Thyroid gland (tissue), 4 donors: ENCODE measurements around the gene ADAMTS2. TPM values are rescaled to one million over a fixed set of nuclear protein-coding genes. Genes with fewer than 3 reads are reported as not detected.

Source experiments
- DNase-seq, 2 donors: peaks; one replicate each; pipeline ENCODE4 v3.0.0-alpha.2; 2019
- H3K27ac ChIP-seq, 3 donors: fragments of 200-600 bp; sonication (generic); 1 replicate in 2 of 3; 2 replicates in 1 of 3; pipeline ENCODE4 v1.5.1; 2016 to 2019; ENCODE audit warnings: mild to moderate bottlenecking in 1 of 3, moderate library complexity in 1 of 3
- H3K27me3 ChIP-seq: fragments of 200-600 bp; sonication (generic); one replicate; pipeline ENCODE4 v1.5.1; 2019
- H3K36me3 ChIP-seq, 2 donors: fragments of 200-600 bp; sonication (generic); one replicate each; pipeline ENCODE4 v1.5.1; 2016 to 2019
- H3K4me1 ChIP-seq, 2 donors: fragments of 200-600 bp; sonication (generic); one replicate each; pipeline ENCODE4 v1.5.1; 2017 to 2019
- H3K4me3 ChIP-seq, 3 donors: fragments of 200-600 bp; sonication (generic); replicated peaks in 1 of 3; 1 replicate in 2 of 3; 2 replicates in 1 of 3; pipeline ENCODE4 v1.5.1; 2016; ENCODE audit warnings: mild to moderate bottlenecking in 1 of 3
- H3K9me3 ChIP-seq: fragments of 200-600 bp; sonication (generic); one replicate; pipeline ENCODE4 v1.5.1; 2017
- CTCF ChIP-seq, 6 experiments: fragments of 200-600 bp in 3 of 6; fragments of 450-650 bp in 3 of 6; sonication (generic) in 3 of 6; IDR thresholded peaks; one replicate each; pipeline ENCODE4 v1.5.1; 2016 to 2019; ENCODE audit warnings: antibody characterized with exemption in 6 of 6, mild to moderate bottlenecking in 2 of 6, inconsistent platforms in 1 of 6, moderate library complexity in 1 of 6
- POLR2A ChIP-seq, 2 donors: fragments of 450-650 bp; IDR thresholded peaks; one replicate each; pipeline ENCODE4 v1.6.1; 2017; ENCODE audit warnings: antibody characterized with exemption in 2 of 2, mild to moderate bottlenecking in 2 of 2, moderate library complexity in 1 of 2
- WGBS, 2 donors: methylation state at CpG; one replicate each; pipeline ENCODE4 v1.1.5; 2017; 5-methylcytosine and 5-hydroxymethylcytosine counted together
- intact Hi-C: fragments of 100-400 bp; cut with DNase I; formaldehyde crosslinking; loops from one replicate; pipeline ENCODE4 v1.15.1; 2023
- total RNA-seq, 4 donors: library from RNA; depleted of rRNA; stranded (reverse); fragments of >200 nt; gene quantifications; one replicate each; pipeline ENCODE4 v1.2.3, GENCODE V29; 2016

ADAMTS2 gene
- total RNA-seq, 4 donors from 2014 or later = 3.5 to 16.2 (median 7.3) TPM

GRCh38 chr5:179308563-179309382 is 36.5 kb downstream of the ADAMTS2 start:
- 93 to 94% methylated on average over 5 to 10 of the region's 13 CpGs for WGBS, 2 donors
- no peaks in the 10 kb centered on the region for H3K4me1 ChIP-seq
- no peaks in the 10 kb centered on the region for H3K27me3 ChIP-seq
- no peak overlapping the region for H3K4me3 ChIP-seq
- TF ChIP-seq POLR2A (IDR thresholded peaks at IDR 0.05) (no peak), CTCF (IDR thresholded peaks at IDR 0.05) (no peak)
- H3K36me3 ChIP-seq = no peaks in the 10 kb centered on the region
- no peak for DNase-seq
- intact Hi-C loops = no loop called here
- no peak overlapping the region for H3K27ac ChIP-seq
- no peaks in the 10 kb centered on the region for H3K9me3 ChIP-seq

- DNase-seq = no peak
- Histone ChIP-seq H3K4me3 (no peak overlapping the region), H3K27ac (no peak overlapping the region), H3K4me1 (no peaks in the 10 kb centered on the region), H3K36me3 (no peaks in the 10 kb centered on the region), H3K9me3 (no peaks in the 10 kb centered on the region), H3K27me3 (no peaks in the 10 kb centered on the region)
- 80 to 84% methylated on average over 22 to 24 of the region's 24 CpGs for WGBS, 2 donors
- intact Hi-C loops = no loop called here
- TF ChIP-seq CTCF (IDR thresholded peaks at IDR 0.05) = no peak
- no peak for TF ChIP-seq POLR2A (IDR thresholded peaks at IDR 0.05)
These were observed 37.3 kb downstream of the ADAMTS2 start for GRCh38 chr5:179307931-179308471.

GRCh38 chr5:179307013-179307800 is 38.1 kb downstream of the ADAMTS2 start:
- no peaks in the 10 kb centered on the region for H3K27me3 ChIP-seq
- no peaks in the 10 kb centered on the region for H3K36me3 ChIP-seq
- TF ChIP-seq POLR2A (IDR thresholded peaks at IDR 0.05) (no peak), CTCF (IDR thresholded peaks at IDR 0.05) (no peak)
- no peaks in the 10 kb centered on the region for H3K4me1 ChIP-seq
- no peak overlapping the region for H3K27ac ChIP-seq
- H3K4me3 ChIP-seq = no peak overlapping the region
- no peak for DNase-seq
- H3K9me3 ChIP-seq = no peaks in the 10 kb centered on the region
- intact Hi-C loops = no loop called here
- WGBS, 2 donors = 94 to 96% methylated on average over 15 to 26 of the region's 29 CpGs

GRCh38 chr5:179306191-179307012 is 38.9 kb downstream of the ADAMTS2 start:
- H3K36me3 ChIP-seq = no peaks in the 10 kb centered on the region
- WGBS, 2 donors = 90 to 92% methylated on average over 4 to 7 of the region's 7 CpGs
- intact Hi-C loops = no loop called here
- DNase-seq = no peak
- H3K4me1 ChIP-seq = no peaks in the 10 kb centered on the region
- no peak for TF ChIP-seq POLR2A (IDR thresholded peaks at IDR 0.05)
- TF ChIP-seq CTCF (IDR thresholded peaks at IDR 0.05) = no peak
- no peak overlapping the region for H3K4me3 ChIP-seq
- no peaks in the 10 kb centered on the region for H3K27me3 ChIP-seq
- no peak overlapping the region for H3K27ac ChIP-seq
- no peaks in the 10 kb centered on the region for H3K9me3 ChIP-seq
